Erythroblast (primary cell): ENCODE measurements around the gene RDH16.

Experiments
- GATA1 ChIP-seq: IDR thresholded peaks from 2 replicates; pipeline ENCODE4 v1.6.1; 2011; ENCODE audit warnings: low read depth, mild to moderate bottlenecking, control low read depth, low read length, moderate library complexity
- POLR2A ChIP-seq: IDR thresholded peaks from 2 replicates; pipeline ENCODE4 v1.6.1; 2011; ENCODE audit warnings: mild to moderate bottlenecking, low read length

DNA sequence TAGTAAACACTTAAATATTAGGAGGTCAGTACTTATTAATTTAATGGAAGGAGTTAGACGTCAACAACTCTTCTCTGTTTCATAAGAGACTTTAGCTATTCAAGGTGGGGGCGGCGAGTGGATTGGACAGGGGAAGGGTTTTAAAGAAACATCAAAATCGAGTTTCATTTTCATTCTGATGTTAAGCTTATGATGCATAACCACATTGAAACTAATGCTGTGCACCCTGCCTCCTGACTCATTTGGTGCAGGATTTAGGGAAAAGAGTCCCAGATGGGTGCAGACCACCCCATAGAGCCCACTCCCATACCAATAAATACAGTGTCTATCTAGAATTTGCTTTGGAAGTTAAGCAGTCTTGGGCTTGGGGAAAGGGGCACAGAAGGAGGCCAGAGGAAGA is 41.6 kb upstream of the RDH16 start:
- no peak for TF ChIP-seq POLR2A
- TF ChIP-seq GATA1 = no peak
